Ascending aorta (tissue), 2 donors: Measurements from ENCODE around the gene SUSD6. TPM values are rescaled to one million over a fixed set of nuclear protein-coding genes. Genes with fewer than 3 reads are reported as not detected.
"Not testable (repeated sequence)": the region's sequence is repeated elsewhere in the genome, so short reads cannot be mapped to it uniquely, and the experiment has no call there.

Experiments
- DNase-seq, 2 donors: peaks; one replicate each; pipeline ENCODE4 v3.0.0-alpha.2; 2019; ENCODE audit warnings: low spot score in 2 of 2
- H3K27ac ChIP-seq, 2 donors: fragments of 200-600 bp; sonication (generic); one replicate each; pipeline ENCODE4 v1.5.1; 2016 to 2017; ENCODE audit warnings: mild to moderate bottlenecking in 1 of 2
- H3K27me3 ChIP-seq: fragments of 200-600 bp; sonication (generic); one replicate; pipeline ENCODE4 v1.5.1; 2017
- H3K36me3 ChIP-seq, 2 donors: fragments of 200-600 bp; sonication (generic); one replicate each; pipeline ENCODE4 v1.5.1; 2016
- H3K4me1 ChIP-seq, 2 donors: fragments of 200-600 bp; sonication (generic); one replicate each; pipeline ENCODE4 v1.5.1; 2016 to 2017; ENCODE audit warnings: mild to moderate bottlenecking in 1 of 2
- H3K4me3 ChIP-seq, 2 donors: fragments of 200-600 bp; sonication (generic); one replicate each; pipeline ENCODE4 v1.5.1; 2016 to 2017; ENCODE audit warnings: mild to moderate bottlenecking in 1 of 2
- H3K9me3 ChIP-seq, 2 donors: fragments of 200-600 bp; sonication (generic); one replicate each; pipeline ENCODE4 v1.5.1; 2016
- intact Hi-C: fragments of 100-400 bp; cut with DNase I; formaldehyde crosslinking; loops from one replicate; pipeline ENCODE4 v1.15.1; 2023
- total RNA-seq: library from RNA; depleted of rRNA; stranded (reverse); fragments of >200 nt; gene quantifications from one replicate; pipeline ENCODE4 v1.1.0, GENCODE V29; 2016
- TF ChIP-seq, protein P1 (sequence below), 3 experiments: fragments of 200-600 bp in 2 of 3; fragments of 450-650 bp in 1 of 3; sonication (generic) in 2 of 3; IDR thresholded peaks; one replicate each; pipeline ENCODE4 v1.5.1; 2016 to 2019; ENCODE audit warnings: antibody characterized with exemption in 3 of 3, mild to moderate bottlenecking in 1 of 3, moderate library complexity in 1 of 3

SUSD6 gene
- total RNA-seq, 1 donor from 2014 or later, result 23.3 TPM

DNA sequence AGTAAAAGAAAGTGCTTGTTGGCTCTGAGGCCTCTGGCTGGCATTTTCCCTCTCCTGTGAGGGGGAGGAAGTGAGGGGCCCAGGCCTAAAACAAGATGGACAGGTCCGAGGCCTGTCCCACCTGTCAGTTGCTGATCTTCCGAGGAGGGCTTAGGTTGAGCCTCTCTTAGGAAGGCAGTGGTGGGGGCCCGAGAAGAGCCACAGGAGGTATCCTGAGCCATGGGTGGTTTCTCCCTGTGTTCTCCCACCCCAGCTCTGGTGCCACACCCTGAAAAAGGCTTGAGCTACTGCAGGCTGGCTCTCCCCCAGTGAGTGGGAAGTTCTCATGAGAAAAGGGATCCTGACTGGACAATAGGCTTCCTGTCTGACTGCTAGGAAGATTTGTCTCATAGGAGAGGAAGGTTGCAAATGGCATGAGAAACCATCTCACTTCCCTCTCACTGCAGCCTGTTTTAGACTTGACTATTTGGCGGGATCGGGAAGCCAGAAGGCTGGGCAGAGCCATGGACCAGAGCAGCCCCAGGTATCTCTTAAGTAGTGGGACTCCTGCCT lies 83.4 kb downstream of the SUSD6 start:
- Histone ChIP-seq H3K9me3 (no peaks in the 10 kb centered on the region), H3K4me3 (no peak overlapping the region), H3K4me1 (peaks cover 5 to 27% of the 10 kb centered on the region in 2 donors), H3K36me3 (no peaks in the 10 kb centered on the region), H3K27ac (peak overlapping the region; percentile 28 to 43), H3K27me3 (no peaks in the 10 kb centered on the region)
- TF ChIP-seq, protein P1, sequence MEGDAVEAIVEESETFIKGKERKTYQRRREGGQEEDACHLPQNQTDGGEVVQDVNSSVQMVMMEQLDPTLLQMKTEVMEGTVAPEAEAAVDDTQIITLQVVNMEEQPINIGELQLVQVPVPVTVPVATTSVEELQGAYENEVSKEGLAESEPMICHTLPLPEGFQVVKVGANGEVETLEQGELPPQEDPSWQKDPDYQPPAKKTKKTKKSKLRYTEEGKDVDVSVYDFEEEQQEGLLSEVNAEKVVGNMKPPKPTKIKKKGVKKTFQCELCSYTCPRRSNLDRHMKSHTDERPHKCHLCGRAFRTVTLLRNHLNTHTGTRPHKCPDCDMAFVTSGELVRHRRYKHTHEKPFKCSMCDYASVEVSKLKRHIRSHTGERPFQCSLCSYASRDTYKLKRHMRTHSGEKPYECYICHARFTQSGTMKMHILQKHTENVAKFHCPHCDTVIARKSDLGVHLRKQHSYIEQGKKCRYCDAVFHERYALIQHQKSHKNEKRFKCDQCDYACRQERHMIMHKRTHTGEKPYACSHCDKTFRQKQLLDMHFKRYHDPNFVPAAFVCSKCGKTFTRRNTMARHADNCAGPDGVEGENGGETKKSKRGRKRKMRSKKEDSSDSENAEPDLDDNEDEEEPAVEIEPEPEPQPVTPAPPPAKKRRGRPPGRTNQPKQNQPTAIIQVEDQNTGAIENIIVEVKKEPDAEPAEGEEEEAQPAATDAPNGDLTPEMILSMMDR (IDR thresholded peaks at IDR 0.05), result no peak
- intact Hi-C loops, result no loop called here
- no peak for DNase-seq

DNA sequence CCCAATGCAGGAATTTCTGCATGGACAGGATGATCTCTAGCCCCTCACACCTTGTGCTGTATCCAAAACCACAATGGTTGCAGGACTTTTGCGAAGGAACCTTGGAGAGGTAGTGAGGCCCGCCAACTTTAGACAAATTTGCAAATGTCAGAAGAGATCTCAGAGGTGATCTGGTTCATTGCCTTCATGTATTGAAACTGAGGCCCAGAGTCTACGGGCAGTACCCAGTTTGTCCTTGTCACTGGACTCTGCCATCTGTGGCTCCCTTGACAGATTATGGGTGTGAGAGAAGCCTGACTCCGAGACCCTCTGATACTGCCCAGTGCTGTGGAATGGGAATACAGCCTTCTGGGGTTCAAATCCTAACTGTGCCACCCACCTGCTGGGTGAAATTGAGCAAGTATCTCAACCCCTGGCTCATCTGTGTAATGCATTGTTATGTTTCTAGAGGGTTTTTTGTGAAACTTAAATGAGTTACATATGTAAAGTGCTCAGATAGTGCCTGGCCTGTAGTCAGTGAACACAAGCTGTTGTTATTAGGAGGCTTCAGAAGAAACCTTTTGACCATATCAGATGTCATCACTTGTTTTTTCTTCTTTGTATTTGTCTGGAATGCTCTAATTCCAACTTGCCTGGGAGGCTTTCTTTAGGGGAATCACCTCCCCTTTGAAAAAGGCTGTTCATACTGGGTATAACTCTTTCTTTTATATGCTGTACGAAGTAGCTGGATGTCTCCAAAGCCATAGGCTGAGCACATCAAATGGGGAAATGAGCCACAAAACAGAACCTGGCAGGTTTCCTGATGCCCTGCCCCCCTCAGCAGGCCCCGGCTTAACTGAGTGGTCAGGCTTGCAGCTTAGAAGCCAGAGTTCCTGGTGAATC lies 84.2 kb downstream of the SUSD6 start:
- Histone ChIP-seq H3K36me3 (no peaks in the 10 kb centered on the region), H3K4me1 (peaks cover 5 to 27% of the 10 kb centered on the region in 2 donors), H3K9me3 (no peaks in the 10 kb centered on the region), H3K4me3 (no peak overlapping the region), H3K27ac (peak overlapping the region in 1 of 2 donors; percentile 43), H3K27me3 (no peaks in the 10 kb centered on the region)
- intact Hi-C loops, result no loop called here
- DNase-seq, result no peak
- TF ChIP-seq, protein P1 (IDR thresholded peaks at IDR 0.05), result no peak

GRCh38 chr14:69696204-69696527 lies 84.8 kb downstream of the SUSD6 start:
- TF ChIP-seq, protein P1 (IDR thresholded peaks at IDR 0.05), result no peak
- H3K27me3 ChIP-seq, result no peaks in the 10 kb centered on the region
- H3K27ac ChIP-seq, result no peak overlapping the region
- peaks cover 5 to 27% of the 10 kb centered on the region in 2 donors for H3K4me1 ChIP-seq
- intact Hi-C loops, result no loop called here
- H3K36me3 ChIP-seq, result no peaks in the 10 kb centered on the region
- DNase-seq, result no peak
- H3K4me3 ChIP-seq, result no peak overlapping the region
- no peaks in the 10 kb centered on the region for H3K9me3 ChIP-seq

- intact Hi-C loops, result no loop called here
- Histone ChIP-seq H3K4me1 (peaks cover 5 to 27% of the 10 kb centered on the region in 2 donors), H3K4me3 (no peak overlapping the region), H3K27me3 (no peaks in the 10 kb centered on the region), H3K27ac (no peak overlapping the region), H3K36me3 (no peaks in the 10 kb centered on the region), H3K9me3 (no peaks in the 10 kb centered on the region)
- DNase-seq, result no peak
- TF ChIP-seq, protein P1 (IDR thresholded peaks at IDR 0.05), result no peak
Observed at GRCh38 chr14:69696633-69697557, 85.5 kb downstream of the SUSD6 start.

DNA sequence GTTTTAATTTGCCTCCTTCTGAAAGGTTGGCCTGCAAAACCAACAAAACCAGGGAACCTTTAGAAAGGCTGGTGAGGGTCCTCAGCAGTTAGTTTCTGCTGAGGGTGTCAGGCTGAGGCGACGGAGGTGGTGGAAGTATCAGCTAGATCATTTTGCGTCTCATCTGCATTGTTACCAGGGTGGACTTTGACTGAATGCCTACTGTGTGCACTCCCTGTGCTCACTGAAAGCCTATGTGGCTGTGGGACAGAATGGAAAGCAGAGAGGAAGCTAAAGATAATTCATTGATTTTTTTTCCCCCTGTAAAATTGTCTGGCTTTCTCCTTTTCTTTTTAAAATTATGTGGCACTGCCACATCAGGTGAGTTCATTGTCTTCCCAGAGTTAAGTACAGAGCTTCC lies 87.2 kb downstream of the SUSD6 start:
- H3K36me3 ChIP-seq, result peaks cover 0 to 3% of the 10 kb centered on the region in 2 donors
- no peaks in the 10 kb centered on the region for H3K9me3 ChIP-seq
- H3K4me1 ChIP-seq, result peaks cover 5 to 20% of the 10 kb centered on the region in 2 donors
- H3K27me3 ChIP-seq, result no peaks in the 10 kb centered on the region
- intact Hi-C loops, result no loop called here
- no peak overlapping the region for H3K4me3 ChIP-seq
- no peak for DNase-seq
- H3K27ac ChIP-seq, result no peak overlapping the region
- TF ChIP-seq, protein P1 (IDR thresholded peaks at IDR 0.05), result no peak

DNA sequence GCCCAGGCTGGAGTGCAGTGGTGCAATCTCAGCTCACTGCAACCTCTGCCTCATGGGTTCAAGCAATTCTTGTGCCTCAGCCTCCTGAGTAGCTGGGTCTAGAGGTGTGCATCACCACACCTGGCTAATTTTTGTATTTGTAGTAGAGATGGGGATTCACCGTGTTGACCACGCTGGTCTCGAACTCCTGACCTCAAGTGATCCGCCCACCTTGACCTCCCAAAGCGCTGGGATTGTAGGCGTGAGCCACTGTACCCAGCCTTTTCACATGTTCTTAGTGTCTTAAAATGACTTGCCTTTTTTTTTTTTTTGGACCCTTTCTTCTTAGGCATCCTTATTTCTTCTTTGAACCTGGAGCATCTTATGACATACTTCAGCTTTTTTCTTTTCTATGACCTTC lies 87.8 kb downstream of the SUSD6 start:
- H3K4me3 ChIP-seq, H3K27me3 ChIP-seq, H3K9me3 ChIP-seq, intact Hi-C loops, DNase-seq, H3K36me3 ChIP-seq, H3K27ac ChIP-seq: not testable (repeated sequence)
- H3K4me1 ChIP-seq, result peaks cover 5 to 18% of the 10 kb centered on the region in 2 donors
